Esophagus squamous epithelium (tissue), 5 donors: ENCODE results near the gene MBOAT1. TPM values are rescaled to one million over a fixed set of nuclear protein-coding genes. Genes with fewer than 3 reads are reported as not detected.
A peak's percentile ranks its signal among the peaks of the same experiment; 100 is the strongest.

Experiments
- DNase-seq: peaks from one replicate; lab custom pipeline; 2025; lab: John Stamatoyannopoulos, UW
- H3K27ac ChIP-seq, 4 donors: fragments of 200-600 bp; sonication (generic); one replicate each; pipeline ENCODE4 v1.5.1; 2016 to 2019; ENCODE audit warnings: mild to moderate bottlenecking in 1 of 4
- H3K27me3 ChIP-seq, 4 donors: fragments of 200-600 bp; sonication (generic); 1 replicate in 3 of 4; 2 replicates in 1 of 4; pipeline versions ENCODE4 v1.5.1 to v1.6.0; 2017 to 2021; ENCODE audit warnings: antibody characterized with exemption in 1 of 4
- H3K36me3 ChIP-seq, 3 donors: fragments of 200-600 bp; sonication (generic); one replicate each; pipeline ENCODE4 v1.5.1; 2016 to 2019
- H3K4me1 ChIP-seq, 3 donors: fragments of 200-600 bp; sonication (generic); one replicate each; pipeline ENCODE4 v1.5.1; 2017 to 2019
- H3K4me3 ChIP-seq, 4 donors: fragments of 200-600 bp; sonication (generic); 1 replicate in 3 of 4; 2 replicates in 1 of 4; pipeline ENCODE4 v1.5.1; 2016 to 2019; ENCODE audit warnings: mild to moderate bottlenecking in 2 of 4, moderate library complexity in 1 of 4
- H3K9me3 ChIP-seq, 3 donors: fragments of 200-600 bp; sonication (generic); one replicate each; pipeline ENCODE4 v1.5.1; 2016 to 2019
- POLR2A ChIP-seq, 4 donors: fragments of 450-650 bp; IDR thresholded peaks; one replicate each; pipeline ENCODE4 v1.6.1; 2017; ENCODE audit warnings: antibody characterized with exemption in 4 of 4, mild to moderate bottlenecking in 4 of 4, moderate library complexity in 3 of 4
- WGBS, 2 donors: methylation state at CpG; one replicate each; pipeline ENCODE4 v1.1.5; 2018; 5-methylcytosine and 5-hydroxymethylcytosine counted together
- intact Hi-C: fragments of 100-400 bp; cut with DNase I; formaldehyde crosslinking; loops from one replicate; pipeline ENCODE4 v1.15.0; 2022
- total RNA-seq, 4 donors: library from RNA; depleted of rRNA; stranded (reverse); fragments of >200 nt; gene quantifications; one replicate each; pipeline ENCODE4 v1.1.0, GENCODE V29; 2016
- TF ChIP-seq, protein P1 (sequence below), 6 experiments: fragments of 450-650 bp in 4 of 6; fragments of 200-600 bp in 2 of 6; sonication (generic) in 2 of 6; IDR thresholded peaks; one replicate each; pipeline ENCODE4 v1.5.1; 2016 to 2019; ENCODE audit warnings: antibody characterized with exemption in 6 of 6, mild to moderate bottlenecking in 4 of 6, moderate library complexity in 4 of 6
- donor health status: DM: yes; HTN: yes; CAD: no.

The MBOAT1 gene
- total RNA-seq, 4 donors from 2014 or later: 5.2 to 12.8 (median 12.0) TPM

DNA sequence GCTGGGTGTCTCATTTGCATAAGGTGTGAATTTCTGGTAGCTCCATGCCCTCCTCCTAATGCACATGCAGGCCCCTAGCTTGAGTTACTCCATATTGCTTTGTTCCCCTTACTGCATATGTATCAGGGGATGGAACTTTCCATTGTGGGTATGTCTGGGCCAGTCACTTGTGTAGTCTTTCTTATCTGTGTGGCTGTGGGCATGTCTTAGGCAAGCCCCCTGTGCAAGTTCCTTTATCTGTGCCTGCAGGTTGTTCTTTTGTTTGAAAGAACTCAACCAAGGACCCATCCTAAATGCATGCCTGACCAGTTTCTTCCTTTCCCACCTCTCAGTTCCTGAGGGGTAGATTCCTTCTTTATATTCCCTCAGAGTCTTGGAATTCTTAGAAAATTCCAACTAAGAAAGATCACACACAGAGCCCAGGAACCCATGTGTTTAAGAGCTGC lies 23.6 kb downstream of the MBOAT1 start:
- no peaks in the 10 kb centered on the region for H3K9me3 ChIP-seq
- DNase-seq: no peak
- peaks cover 0 to 39% (median 0%) of the 10 kb centered on the region in 3 donors for H3K36me3 ChIP-seq
- H3K4me3 ChIP-seq: no peak overlapping the region
- intact Hi-C loops: no loop called here
- no peaks in the 10 kb centered on the region for H3K27me3 ChIP-seq
- TF ChIP-seq, protein P1, sequence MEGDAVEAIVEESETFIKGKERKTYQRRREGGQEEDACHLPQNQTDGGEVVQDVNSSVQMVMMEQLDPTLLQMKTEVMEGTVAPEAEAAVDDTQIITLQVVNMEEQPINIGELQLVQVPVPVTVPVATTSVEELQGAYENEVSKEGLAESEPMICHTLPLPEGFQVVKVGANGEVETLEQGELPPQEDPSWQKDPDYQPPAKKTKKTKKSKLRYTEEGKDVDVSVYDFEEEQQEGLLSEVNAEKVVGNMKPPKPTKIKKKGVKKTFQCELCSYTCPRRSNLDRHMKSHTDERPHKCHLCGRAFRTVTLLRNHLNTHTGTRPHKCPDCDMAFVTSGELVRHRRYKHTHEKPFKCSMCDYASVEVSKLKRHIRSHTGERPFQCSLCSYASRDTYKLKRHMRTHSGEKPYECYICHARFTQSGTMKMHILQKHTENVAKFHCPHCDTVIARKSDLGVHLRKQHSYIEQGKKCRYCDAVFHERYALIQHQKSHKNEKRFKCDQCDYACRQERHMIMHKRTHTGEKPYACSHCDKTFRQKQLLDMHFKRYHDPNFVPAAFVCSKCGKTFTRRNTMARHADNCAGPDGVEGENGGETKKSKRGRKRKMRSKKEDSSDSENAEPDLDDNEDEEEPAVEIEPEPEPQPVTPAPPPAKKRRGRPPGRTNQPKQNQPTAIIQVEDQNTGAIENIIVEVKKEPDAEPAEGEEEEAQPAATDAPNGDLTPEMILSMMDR (IDR thresholded peaks at IDR 0.05): no peak
- TF ChIP-seq POLR2A (IDR thresholded peaks at IDR 0.05): no peak
- H3K27ac ChIP-seq: no peak overlapping the region
- peaks cover 0 to 1% (median 0%) of the 10 kb centered on the region in 3 donors for H3K4me1 ChIP-seq

DNA sequence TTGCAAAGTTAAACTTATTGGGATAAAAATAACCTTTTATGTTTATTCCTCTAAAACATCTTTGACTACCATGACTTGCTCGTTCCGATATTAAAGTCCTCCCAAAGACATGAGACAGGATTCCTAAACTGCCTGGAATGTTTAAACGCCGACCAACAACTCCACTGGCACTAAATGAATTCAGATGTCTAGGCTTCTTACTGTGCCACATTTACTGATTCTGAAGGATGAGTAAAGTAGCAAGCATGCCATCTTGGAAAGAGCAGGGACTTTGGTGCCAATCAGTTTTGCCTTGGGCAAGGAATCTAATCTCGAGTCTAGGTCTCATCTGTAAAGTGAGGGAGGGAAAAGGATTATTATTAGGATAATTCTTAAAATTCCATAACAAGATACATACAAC lies 25.3 kb downstream of the MBOAT1 start:
- intact Hi-C loops: no loop called here
- TF ChIP-seq, protein P1 (IDR thresholded peaks at IDR 0.05): no peak
- TF ChIP-seq POLR2A (IDR thresholded peaks at IDR 0.05): no peak

DNA sequence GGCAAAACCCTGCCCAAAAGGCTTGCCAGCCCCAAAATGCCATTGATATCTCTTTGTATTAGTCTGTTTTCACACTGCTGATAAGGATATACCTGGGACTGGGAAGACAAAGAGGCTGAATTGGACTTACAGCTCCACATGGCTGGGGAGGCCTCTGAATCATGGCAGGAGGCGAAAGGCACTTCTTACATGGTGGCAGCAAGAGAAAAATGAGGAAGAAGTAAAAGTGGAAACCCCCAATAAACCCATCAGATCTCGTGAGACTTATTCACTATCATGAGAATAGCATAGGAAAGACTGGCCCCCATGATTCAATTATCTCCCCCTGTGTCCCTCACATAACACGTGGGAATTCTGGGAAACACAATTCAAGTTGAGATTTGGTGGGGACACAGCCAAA lies 28.6 kb downstream of the MBOAT1 start:
- H3K27me3 ChIP-seq: no peaks in the 10 kb centered on the region
- H3K4me3 ChIP-seq: no peak overlapping the region
- H3K9me3 ChIP-seq: no peaks in the 10 kb centered on the region
- H3K27ac ChIP-seq: no peak overlapping the region
- intact Hi-C loops: no loop called here
- TF ChIP-seq, protein P1 (IDR thresholded peaks at IDR 0.05): no peak
- TF ChIP-seq POLR2A (IDR thresholded peaks at IDR 0.05): no peak
- no peak for DNase-seq
- H3K4me1 ChIP-seq: peaks cover 0 to 23% (median 5%) of the 10 kb centered on the region in 3 donors
- WGBS, 2 donors: 88 to 89% methylated on average over 3 of the region's 3 CpGs
- peaks cover 0 to 55% (median 0%) of the 10 kb centered on the region in 3 donors for H3K36me3 ChIP-seq

More for the DNA sequence above, 25.3 kb downstream of the MBOAT1 start:
- Histone ChIP-seq H3K27me3 (no peaks in the 10 kb centered on the region), H3K9me3 (no peaks in the 10 kb centered on the region), H3K36me3 (peaks cover 0 to 39% (median 0%) of the 10 kb centered on the region in 3 donors), H3K4me1 (peaks cover 0 to 16% (median 0%) of the 10 kb centered on the region in 3 donors), H3K27ac (no peak overlapping the region), H3K4me3 (no peak overlapping the region)
- DNase-seq: no peak
- WGBS, 2 donors: 75 to 78% methylated on average over 5 of the region's 5 CpGs

DNA sequence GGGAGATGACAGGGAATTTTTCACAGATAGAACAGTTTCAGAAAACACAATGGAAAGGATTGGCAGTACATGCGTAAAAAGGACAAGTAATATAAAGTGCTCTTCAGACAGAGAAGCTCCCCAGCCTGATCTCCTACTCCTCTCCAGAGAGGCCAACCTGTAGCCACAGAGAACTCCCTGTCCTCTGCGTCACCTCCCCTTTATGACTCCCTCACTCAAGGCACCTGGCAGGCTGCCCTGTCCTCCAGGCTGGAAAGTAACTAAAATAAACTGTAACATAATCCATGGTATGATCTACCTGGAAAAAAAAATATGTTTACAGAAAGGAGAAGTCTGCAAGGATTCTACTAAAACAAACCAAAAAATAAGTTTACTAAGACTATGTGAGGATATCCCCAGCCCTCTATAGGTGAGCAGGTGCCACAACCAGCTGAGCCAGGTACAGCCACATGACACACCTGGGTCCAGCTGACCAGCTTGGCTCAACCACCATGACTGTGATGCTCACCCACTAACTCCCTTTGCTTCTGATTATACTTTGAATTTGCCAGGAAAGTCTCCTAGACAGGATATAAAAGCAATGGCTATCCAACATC lies 29.2 kb downstream of the MBOAT1 start:
- Histone ChIP-seq H3K9me3 (no peaks in the 10 kb centered on the region), H3K27me3 (no peaks in the 10 kb centered on the region), H3K4me3 (no peak overlapping the region), H3K27ac (no peak overlapping the region), H3K36me3 (peaks cover 0 to 55% (median 0%) of the 10 kb centered on the region in 3 donors), H3K4me1 (peaks cover 0 to 23% (median 5%) of the 10 kb centered on the region in 3 donors)
- WGBS, 2 donors: 55 to 73% methylated on average over 2 of the region's 2 CpGs
- TF ChIP-seq, protein P1 (IDR thresholded peaks at IDR 0.05): peak in 1 of 6 experiments; percentile 31
- no peak for TF ChIP-seq POLR2A (IDR thresholded peaks at IDR 0.05)
- no peak for DNase-seq
- intact Hi-C loops: no loop called here

DNA sequence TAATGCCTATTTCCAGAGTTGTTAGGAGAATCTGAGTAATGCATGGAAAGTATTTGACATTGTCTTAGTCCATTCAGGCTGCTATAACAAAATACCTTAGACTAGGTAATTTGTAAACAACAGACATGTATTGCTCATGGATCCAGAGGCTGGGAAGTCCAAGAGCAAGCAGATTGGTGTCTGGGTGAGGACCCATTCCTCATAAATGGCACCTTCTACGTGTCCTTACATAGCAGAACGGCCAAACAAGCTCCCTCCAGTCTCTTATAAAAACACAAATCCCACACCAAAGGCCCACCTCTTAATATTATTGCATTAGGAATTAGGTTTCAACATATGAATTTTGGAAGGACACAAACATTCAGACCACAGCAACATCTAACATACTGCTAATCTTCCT lies 30.2 kb downstream of the MBOAT1 start:
- WGBS, 2 donors: 86 to 96% methylated on average over 2 of the region's 2 CpGs
- intact Hi-C loops: no loop called here
- H3K9me3 ChIP-seq: no peaks in the 10 kb centered on the region
- no peak for DNase-seq
- H3K4me3 ChIP-seq: no peak overlapping the region
- no peaks in the 10 kb centered on the region for H3K27me3 ChIP-seq
- peaks cover 0 to 47% (median 0%) of the 10 kb centered on the region in 3 donors for H3K36me3 ChIP-seq
- H3K27ac ChIP-seq: no peak overlapping the region
- peaks cover 0 to 23% (median 5%) of the 10 kb centered on the region in 3 donors for H3K4me1 ChIP-seq
- no peak for TF ChIP-seq POLR2A (IDR thresholded peaks at IDR 0.05)
- TF ChIP-seq, protein P1 (IDR thresholded peaks at IDR 0.05): no peak
